Activated T-cell treated with anti-CD3 and anti-CD28 coated beads, Interleukin-2, amount 50 U/mL, for 72 hours (primary cell): Measurements from ENCODE around the gene DNAH9. TPM values are rescaled to one million over a fixed set of nuclear protein-coding genes. Genes with fewer than 3 reads are reported as not detected.

Experiments
- ATAC-seq, 2 donors: fragments of 150-1000 bp; cut with Tn5 transposase; replicated peaks in 1 of 2; 2 replicates each; pipeline ENCODE4 v1.10.0; 2021; ENCODE audit warnings: moderate library complexity in 2 of 2, mild to moderate bottlenecking in 1 of 2
- DNase-seq, 2 donors: peaks; one replicate each; pipeline ENCODE4 v3.0.0; 2021 to 2022; ENCODE audit warnings: mixed read lengths in 1 of 2
- H3K27ac Mint-ChIP-seq: one replicate; pipeline ENCODE4 v1.8.0; 2022; ENCODE audit warnings: mild to moderate bottlenecking, moderate library complexity, mixed read lengths
- H3K27me3 Mint-ChIP-seq: one replicate; pipeline ENCODE4 v1.8.0; 2022; ENCODE audit warnings: low read depth, mixed read lengths
- H3K36me3 Mint-ChIP-seq, 2 donors: one replicate each; pipeline ENCODE4 v1.8.0; 2022; ENCODE audit warnings: mixed read lengths in 2 of 2, mild to moderate bottlenecking in 1 of 2; ENCODE audit not compliant: insufficient read depth in 2 of 2
- H3K4me1 Mint-ChIP-seq: one replicate; pipeline ENCODE4 v1.8.0; 2022; ENCODE audit warnings: low read depth, mixed read lengths
- H3K4me3 Mint-ChIP-seq, 2 donors: one replicate each; pipeline ENCODE4 v1.8.0; 2022; ENCODE audit warnings: mild to moderate bottlenecking in 2 of 2, mixed read lengths in 2 of 2, moderate library complexity in 2 of 2
- H3K9me3 Mint-ChIP-seq, 2 donors: one replicate each; pipeline ENCODE4 v1.8.0; 2022; ENCODE audit warnings: mixed read lengths in 2 of 2
- total RNA-seq, 2 donors: library from RNA; stranded (reverse); gene quantifications; one replicate each; pipeline ENCODE4 v1.2.3, GENCODE V29; 2022

Gene DNAH9
- total RNA-seq, 2 donors from 2014 or later, result not detected

GRCh38 chr17:11853321-11854151, 255.3 kb downstream of the DNAH9 start:
- ATAC-seq, result no peak
- Mint-ChIP-seq H3K4me1 (no peaks in the 10 kb centered on the region), H3K27me3 (peaks cover 14% of the 10 kb centered on the region), H3K4me3 (no peak overlapping the region), H3K9me3 (peaks cover 8 to 18% of the 10 kb centered on the region in 2 donors), H3K27ac (no peak overlapping the region), H3K36me3 (peaks cover 3 to 5% of the 10 kb centered on the region in 2 donors)
- DNase-seq, result no peak

DNA sequence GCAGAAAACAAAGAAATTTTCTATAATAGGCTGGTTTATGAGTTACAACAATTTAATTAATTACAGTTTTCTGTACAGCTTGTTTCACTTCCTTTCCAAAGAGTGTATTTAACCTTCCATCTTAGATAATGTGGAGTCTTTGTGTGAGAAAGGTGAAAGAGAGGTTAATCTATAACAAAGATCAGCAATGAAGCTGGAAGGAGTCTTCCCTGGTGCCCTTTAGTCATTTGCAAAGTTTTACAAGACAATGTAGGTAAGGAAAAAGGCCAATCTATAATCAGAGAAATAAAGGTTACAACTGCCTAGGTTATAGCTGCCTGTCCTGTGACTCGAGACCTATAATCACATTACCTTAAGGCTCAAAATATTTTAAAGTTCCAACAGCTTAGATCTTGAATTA, 257.0 kb downstream of the DNAH9 start:
- H3K4me3 Mint-ChIP-seq, result no peak overlapping the region
- H3K36me3 Mint-ChIP-seq, result peaks cover 0 to 1% of the 10 kb centered on the region in 2 donors
- no peak overlapping the region for H3K27ac Mint-ChIP-seq

DNA sequence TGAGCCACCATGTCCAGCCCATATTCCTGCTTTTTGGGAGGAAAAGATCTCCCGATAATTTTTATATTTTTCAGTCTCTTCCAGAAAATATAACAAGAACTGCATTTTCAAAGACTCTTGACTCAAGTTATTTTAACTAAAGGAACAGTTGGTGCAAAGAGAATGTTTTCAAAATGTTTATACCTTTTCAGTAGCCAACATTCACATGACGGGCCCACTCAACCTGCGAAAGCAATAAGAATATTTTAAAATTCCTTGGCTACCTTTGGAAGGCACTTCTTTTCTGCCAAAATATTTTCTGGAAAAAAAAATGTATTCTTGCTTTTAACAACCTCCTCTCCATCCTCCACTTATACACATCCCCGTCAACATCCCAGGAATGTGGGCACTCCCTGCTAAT, 258.7 kb downstream of the DNAH9 start:
- DNase-seq, result no peak
- H3K4me3 Mint-ChIP-seq, result no peak overlapping the region
- H3K27ac Mint-ChIP-seq, result no peak overlapping the region
- peaks cover 0 to 1% of the 10 kb centered on the region in 2 donors for H3K36me3 Mint-ChIP-seq
- H3K27me3 Mint-ChIP-seq, result no peaks in the 10 kb centered on the region
- H3K4me1 Mint-ChIP-seq, result no peaks in the 10 kb centered on the region
- ATAC-seq, result no peak
- peaks cover 2 to 10% of the 10 kb centered on the region in 2 donors for H3K9me3 Mint-ChIP-seq

More for the DNA sequence above, 257.0 kb downstream of the DNAH9 start:
- Mint-ChIP-seq H3K9me3 (peaks cover 0 to 10% of the 10 kb centered on the region in 2 donors), H3K4me1 (no peaks in the 10 kb centered on the region), H3K27me3 (peaks cover 7% of the 10 kb centered on the region)
- no peak for ATAC-seq
- DNase-seq, result no peak

GRCh38 chr17:11869680-11870394, 271.6 kb downstream of the DNAH9 start:
- Mint-ChIP-seq H3K27me3 (no peaks in the 10 kb centered on the region), H3K4me1 (no peaks in the 10 kb centered on the region), H3K9me3 (peaks cover 0 to 10% of the 10 kb centered on the region in 2 donors), H3K27ac (no peak overlapping the region), H3K4me3 (no peak overlapping the region), H3K36me3 (peaks cover 1 to 3% of the 10 kb centered on the region in 2 donors)
- DNase-seq (no peak), ATAC-seq (no peak)

DNA sequence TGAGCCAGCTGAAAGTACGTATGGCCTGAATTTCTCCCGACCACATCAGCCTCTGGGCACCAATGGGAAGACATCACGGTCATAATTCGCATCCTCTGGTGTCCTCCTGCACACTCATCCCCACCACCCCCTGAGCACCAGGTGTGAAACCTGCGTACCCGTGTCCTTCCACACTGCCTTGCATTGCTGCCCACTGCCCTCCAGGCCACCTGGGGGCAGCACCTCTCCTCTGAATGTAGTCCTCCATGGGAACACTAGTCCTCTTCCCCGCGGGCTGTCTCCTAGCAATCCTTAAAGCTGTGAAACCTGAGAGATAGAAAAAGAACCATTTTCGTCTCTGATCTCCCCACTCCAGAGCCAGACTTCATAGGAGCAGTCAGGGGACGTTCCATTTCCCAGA, 273.5 kb downstream of the DNAH9 start:
- Mint-ChIP-seq H3K9me3 (peaks cover 3 to 12% of the 10 kb centered on the region in 2 donors), H3K4me3 (no peak overlapping the region), H3K36me3 (peaks cover 1 to 3% of the 10 kb centered on the region in 2 donors), H3K27ac (no peak overlapping the region), H3K27me3 (no peaks in the 10 kb centered on the region), H3K4me1 (no peaks in the 10 kb centered on the region)
- ATAC-seq (no peak), DNase-seq (no peak)

DNA sequence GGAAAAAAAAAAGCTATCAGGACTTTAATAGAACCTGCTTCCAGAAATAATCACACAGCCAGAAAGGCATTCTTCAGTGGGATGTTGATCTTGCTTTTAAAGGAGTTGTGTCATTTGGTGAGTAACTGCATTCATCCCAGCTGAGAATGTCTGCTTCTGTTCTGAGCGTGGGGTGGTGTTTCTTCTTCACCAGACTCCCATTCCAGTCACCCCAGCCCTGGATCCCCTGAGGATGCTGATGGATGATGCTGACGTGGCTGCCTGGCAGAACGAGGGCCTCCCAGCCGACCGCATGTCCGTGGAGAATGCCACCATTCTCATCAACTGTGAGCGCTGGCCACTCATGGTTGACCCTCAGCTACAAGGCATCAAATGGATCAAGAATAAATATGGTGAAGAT, 276.5 kb downstream of the DNAH9 start:
- Mint-ChIP-seq H3K27ac (no peak overlapping the region), H3K27me3 (no peaks in the 10 kb centered on the region), H3K9me3 (peaks cover 3 to 6% of the 10 kb centered on the region in 2 donors), H3K4me3 (no peak overlapping the region), H3K4me1 (no peaks in the 10 kb centered on the region), H3K36me3 (no peaks in the 10 kb centered on the region)
- no peak for DNase-seq
- no peak for ATAC-seq

DNA sequence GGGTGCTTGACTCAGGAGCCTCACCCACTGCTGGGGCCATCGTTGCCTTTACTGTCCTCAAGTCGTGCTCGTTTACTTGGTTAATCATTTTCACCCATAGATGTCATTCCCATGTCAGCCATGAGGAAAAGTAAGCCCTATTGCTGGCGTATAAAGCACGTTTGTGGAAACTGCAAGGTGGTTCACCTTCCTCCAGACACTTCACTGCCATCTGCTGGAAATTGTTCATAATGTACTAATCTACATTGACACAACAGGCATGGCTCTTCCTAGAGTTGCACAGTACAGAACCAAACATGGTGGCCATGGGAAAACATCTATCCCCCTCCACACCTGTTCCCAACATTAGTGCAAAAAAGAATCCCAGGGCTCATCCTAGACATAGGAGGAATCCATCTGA, 282.4 kb downstream of the DNAH9 start:
- ATAC-seq (no peak), DNase-seq (no peak)
- Mint-ChIP-seq H3K4me3 (no peak overlapping the region), H3K4me1 (no peaks in the 10 kb centered on the region), H3K36me3 (no peaks in the 10 kb centered on the region), H3K27ac (no peak overlapping the region), H3K27me3 (no peaks in the 10 kb centered on the region), H3K9me3 (peaks cover 2 to 3% of the 10 kb centered on the region in 2 donors)

DNA sequence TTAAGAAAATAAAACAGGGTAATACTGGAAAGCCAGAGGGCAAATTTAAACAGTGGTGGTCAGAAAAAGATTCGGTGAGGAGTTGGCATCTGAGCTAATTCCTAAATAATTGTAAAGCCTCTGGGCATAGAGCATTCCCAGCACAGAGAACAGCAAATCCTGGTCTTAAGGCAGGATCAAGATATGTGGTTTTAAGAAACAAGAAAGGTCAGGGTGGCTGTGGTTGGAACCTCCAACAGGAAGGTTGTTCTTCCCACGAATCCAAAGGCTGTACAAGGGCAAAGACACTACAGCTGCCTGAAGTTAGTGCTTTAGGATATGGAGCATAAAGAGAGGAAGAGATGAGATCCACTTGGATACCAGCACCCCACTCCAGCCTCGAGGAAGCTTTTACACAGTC, 284.4 kb downstream of the DNAH9 start:
- no peaks in the 10 kb centered on the region for H3K36me3 Mint-ChIP-seq

GRCh38 chr17:11885051-11885450, 286.8 kb downstream of the DNAH9 start:
- no peak overlapping the region for H3K4me3 Mint-ChIP-seq
- no peaks in the 10 kb centered on the region for H3K36me3 Mint-ChIP-seq
- no peaks in the 10 kb centered on the region for H3K4me1 Mint-ChIP-seq
- no peak for ATAC-seq
- no peak overlapping the region for H3K27ac Mint-ChIP-seq
- DNase-seq, result no peak
- H3K27me3 Mint-ChIP-seq, result no peaks in the 10 kb centered on the region
- no peaks in the 10 kb centered on the region for H3K9me3 Mint-ChIP-seq

More for the DNA sequence above, 284.4 kb downstream of the DNAH9 start:
- no peaks in the 10 kb centered on the region for H3K9me3 Mint-ChIP-seq
- no peak for ATAC-seq
- no peaks in the 10 kb centered on the region for H3K27me3 Mint-ChIP-seq
- DNase-seq, result no peak
- no peak overlapping the region for H3K4me3 Mint-ChIP-seq
- H3K27ac Mint-ChIP-seq, result no peak overlapping the region
- no peaks in the 10 kb centered on the region for H3K4me1 Mint-ChIP-seq

DNA sequence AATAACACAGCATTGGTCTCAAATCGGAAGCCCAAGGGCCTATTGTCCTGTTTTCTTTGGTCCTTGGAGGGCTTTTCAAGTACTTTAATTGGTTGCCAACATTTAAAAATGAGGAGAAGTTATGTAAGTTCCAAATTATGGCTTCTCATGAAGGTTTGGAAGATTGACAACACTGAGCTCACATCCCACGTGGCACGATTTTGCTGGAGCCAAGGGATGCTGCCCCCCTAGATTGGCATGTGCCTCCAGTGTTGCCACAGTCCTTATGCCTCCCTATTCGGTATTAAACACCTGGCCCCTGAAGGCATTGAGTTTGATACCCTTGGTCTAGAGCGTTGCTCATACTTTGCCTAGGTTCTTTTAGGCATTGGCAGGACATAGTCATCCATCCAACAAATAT, 291.0 kb downstream of the DNAH9 start:
- H3K27ac Mint-ChIP-seq, result no peak overlapping the region
- no peaks in the 10 kb centered on the region for H3K27me3 Mint-ChIP-seq
- no peaks in the 10 kb centered on the region for H3K4me1 Mint-ChIP-seq
- H3K9me3 Mint-ChIP-seq, result peaks cover 3% of the 10 kb centered on the region in 2 donors
- no peak overlapping the region for H3K4me3 Mint-ChIP-seq
- H3K36me3 Mint-ChIP-seq, result no peaks in the 10 kb centered on the region
- DNase-seq (no peak), ATAC-seq (no peak)

- no peak overlapping the region for H3K27ac Mint-ChIP-seq
- DNase-seq (no peak), ATAC-seq (no peak)
- no peaks in the 10 kb centered on the region for H3K36me3 Mint-ChIP-seq
- H3K27me3 Mint-ChIP-seq, result no peaks in the 10 kb centered on the region
- peaks cover 3% of the 10 kb centered on the region in 2 donors for H3K9me3 Mint-ChIP-seq
- H3K4me3 Mint-ChIP-seq, result no peak overlapping the region
- no peaks in the 10 kb centered on the region for H3K4me1 Mint-ChIP-seq
Measured at GRCh38 chr17:11893862-11894261, 295.6 kb downstream of the DNAH9 start.

GRCh38 chr17:11896199-11896598, 297.9 kb downstream of the DNAH9 start:
- no peaks in the 10 kb centered on the region for H3K36me3 Mint-ChIP-seq
- DNase-seq (no peak), ATAC-seq (no peak)
- no peak overlapping the region for H3K27ac Mint-ChIP-seq
- H3K27me3 Mint-ChIP-seq, result peaks cover 8% of the 10 kb centered on the region
- H3K4me1 Mint-ChIP-seq, result no peaks in the 10 kb centered on the region
- H3K4me3 Mint-ChIP-seq, result no peak overlapping the region
- H3K9me3 Mint-ChIP-seq, result peaks cover 3 to 6% of the 10 kb centered on the region in 2 donors

GRCh38 chr17:11898526-11899235, 300.4 kb downstream of the DNAH9 start:
- H3K36me3 Mint-ChIP-seq, result no peaks in the 10 kb centered on the region
- no peak for ATAC-seq
- H3K27me3 Mint-ChIP-seq, result peaks cover 8% of the 10 kb centered on the region
- no peak for DNase-seq
- no peak overlapping the region for H3K4me3 Mint-ChIP-seq
- H3K9me3 Mint-ChIP-seq, result peaks cover 1 to 5% of the 10 kb centered on the region in 2 donors
- no peaks in the 10 kb centered on the region for H3K4me1 Mint-ChIP-seq
- no peak overlapping the region for H3K27ac Mint-ChIP-seq
